MV-4-11 (cell line): ENCODE measurements around the gene SUFU.

Experiments
- DNase-seq: peaks from one replicate; lab custom pipeline; 2025; lab: John Stamatoyannopoulos, UW

SUFU gene

GRCh38 chr10:102503264-102504178, at the start of gene SUFU:
SUFU (plus strand) TSS chr10:102503972; CDS start chr10:102504153, 181 bp downstream.
- DNase-seq, result peak; percentile 98

DNA sequence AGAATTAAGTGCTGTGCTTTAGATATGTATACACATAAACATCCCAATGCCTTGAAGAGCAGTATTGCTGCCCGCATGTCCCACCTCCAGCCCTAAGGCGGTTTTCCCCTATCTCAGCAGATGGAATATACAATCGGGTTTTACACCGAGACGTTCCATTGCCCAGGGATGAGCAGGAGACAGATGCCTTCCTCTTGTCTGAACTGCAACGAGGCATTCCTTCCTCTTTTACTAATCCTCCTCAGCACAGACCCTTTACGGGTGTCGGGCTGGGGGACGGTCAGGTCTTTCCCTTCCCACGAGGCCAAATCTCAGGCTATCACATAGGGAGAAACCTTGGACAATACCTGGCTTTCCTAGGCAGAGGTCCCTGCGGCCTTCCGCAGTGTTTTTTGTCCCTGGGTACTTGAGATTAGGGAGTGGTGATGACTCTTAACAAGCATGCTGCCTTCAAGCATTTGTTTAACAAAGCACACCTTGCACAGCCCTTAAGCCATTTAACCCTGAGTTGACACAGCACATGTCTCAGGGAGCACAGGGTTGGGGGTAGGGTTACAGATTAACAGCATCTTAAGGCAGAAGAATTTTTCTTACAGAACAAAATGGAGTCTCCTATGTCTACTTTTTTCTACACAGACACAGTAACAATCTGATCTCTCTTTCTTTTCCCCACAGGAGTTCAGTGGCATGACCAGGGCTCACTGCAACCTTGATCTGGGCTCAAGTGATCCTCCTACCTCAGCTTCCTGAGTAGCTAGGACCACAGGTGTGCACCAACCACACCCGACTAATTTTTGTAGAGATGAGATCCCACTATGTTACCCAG, 48.9 kb upstream of the SUFU start:
- peak; percentile 54 for DNase-seq

DNA sequence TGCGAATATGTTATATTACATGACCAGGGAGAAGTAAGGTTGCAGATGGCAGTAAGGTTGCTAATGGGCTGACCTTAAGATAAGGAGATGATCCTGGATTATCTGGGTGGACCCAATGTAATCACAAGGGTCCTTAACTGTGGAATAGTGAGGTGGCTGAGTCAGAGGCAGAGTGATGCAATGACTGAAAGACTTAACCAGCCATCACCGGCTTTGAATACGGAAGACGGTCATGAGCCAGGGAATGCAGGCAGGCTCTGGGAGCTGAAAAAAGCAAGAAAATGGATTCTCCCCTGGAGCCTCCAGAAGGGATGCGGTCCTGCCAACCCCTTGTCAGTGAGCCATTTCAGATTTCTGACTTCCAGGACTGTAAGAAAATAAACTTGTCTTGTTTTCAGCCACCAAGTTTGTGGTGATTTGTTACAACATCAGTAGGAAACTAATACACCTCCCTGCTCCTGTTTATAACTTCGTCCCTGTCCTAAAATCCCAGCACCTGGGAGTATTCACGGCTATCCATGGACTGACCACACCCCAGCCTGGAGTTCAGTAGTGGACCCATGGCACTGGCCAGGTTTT, 47.8 kb upstream of the SUFU start:
- DNase-seq, result peak; percentile 70

GRCh38 chr10:102457591-102458150, 46.1 kb upstream of the SUFU start:
- DNase-seq, result no peak

DNA sequence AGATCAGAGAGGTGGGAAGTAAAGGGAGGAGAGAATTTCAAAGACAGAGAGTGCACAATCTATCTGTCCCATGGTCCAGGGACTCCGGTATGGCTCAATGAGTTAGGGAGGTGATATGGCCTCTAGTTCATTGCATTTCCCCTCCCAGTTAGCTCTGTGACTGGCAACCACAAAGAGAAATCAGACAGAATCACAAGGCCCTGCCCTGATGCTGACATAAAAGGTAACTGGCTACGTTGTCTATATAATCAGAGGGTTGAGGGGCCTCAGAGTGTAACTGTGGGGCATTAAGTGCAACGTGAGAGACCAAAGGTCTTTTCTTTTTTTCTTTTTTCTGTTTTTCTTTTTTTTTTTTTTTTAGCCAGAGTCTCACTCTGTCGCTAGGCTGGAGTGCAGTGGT, 45.1 kb upstream of the SUFU start:
- no peak for DNase-seq

DNA sequence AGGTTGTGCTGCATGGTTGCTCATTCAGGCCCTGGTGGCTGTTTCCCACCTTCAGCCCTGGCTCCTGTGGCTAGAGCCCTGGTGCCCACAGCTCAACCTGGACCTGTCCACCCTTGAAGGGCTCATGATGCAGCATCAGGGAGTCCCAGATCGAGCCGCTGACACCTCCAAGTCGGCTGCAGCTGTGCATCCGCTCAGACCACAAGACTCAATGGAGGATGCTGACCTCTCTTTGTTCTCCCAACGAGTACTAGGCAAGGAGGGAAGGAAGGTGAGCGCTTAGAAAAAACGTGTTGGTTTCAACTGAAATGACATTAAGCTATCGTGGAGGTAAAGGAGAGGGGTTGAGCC, 43.0 kb upstream of the SUFU start:
- no peak for DNase-seq

DNA sequence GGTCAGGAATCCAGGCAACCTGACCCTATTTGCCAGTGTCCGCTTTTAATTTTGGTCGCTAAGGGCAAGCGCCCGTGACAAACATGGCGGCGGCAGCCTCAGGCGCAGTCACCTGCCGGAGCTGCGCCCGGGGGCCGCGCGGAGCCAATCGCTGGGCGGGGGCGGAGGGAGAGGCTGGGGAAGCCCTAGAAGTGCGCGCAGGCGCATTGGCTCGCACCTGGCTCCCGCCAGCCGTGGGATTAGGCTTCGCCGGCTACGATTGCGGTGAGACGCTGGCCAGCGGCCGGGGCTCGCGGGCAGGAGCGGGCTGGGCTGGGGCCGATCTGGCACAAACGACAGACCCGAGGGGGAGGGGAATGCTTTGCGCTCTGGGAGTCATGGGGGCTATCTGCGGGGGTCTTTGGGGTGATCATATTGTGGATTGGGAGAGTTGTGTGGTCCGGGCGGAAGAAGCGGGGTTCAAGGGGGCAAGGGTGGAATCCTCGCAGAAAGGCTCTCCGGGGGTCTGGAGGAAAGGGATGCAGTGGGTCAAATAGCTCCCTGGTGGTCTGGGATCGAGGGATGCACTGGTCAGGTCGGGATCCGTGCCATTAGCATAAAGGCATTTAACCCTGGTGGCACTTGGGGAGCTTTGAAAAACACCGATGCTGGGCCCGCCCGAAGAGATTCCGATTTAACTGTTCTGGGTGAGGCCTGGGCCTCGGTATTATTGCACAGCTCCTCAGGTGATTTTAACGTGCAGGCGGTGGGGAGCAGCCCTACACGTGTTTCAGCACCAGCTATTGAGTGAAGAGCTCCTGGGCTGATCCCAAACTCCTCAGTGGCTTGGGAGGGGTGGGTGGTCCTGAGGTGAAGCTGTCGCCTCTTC, 42.4 kb upstream of the SUFU start:
- DNase-seq, result peak; percentile 80

DNA sequence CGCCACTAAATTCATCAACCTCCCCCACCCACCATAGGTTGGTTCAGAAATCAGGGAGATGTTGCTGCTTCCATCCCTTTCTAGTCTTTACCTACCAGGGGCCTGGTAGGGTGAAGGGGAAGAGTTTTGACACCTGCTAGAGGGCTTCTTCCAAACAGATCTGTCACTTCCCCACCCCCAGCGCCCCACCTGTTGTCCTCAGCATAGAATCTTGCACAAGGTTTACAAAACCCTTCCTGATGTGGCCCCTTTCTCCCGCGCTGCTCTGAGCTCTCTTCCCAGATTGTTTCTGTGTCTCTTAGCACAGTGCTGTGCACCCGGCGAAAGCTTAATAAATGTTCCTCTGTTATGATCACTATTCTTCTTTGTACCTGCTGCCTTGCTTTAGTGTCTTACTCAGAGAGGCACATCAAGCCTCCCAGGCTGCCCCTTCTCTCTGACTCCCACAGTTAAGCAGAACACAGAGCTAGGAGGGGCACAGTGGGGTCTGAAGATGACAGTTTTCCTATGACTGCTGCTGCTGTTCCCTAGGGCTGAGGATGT, 41.2 kb upstream of the SUFU start:
- no peak for DNase-seq

GRCh38 chr10:102463983-102464382, 39.8 kb upstream of the SUFU start:
- no peak for DNase-seq

- DNase-seq, result no peak
Measured at GRCh38 chr10:102465466-102465865, 38.3 kb upstream of the SUFU start.

- no peak for DNase-seq
Measured at GRCh38 chr10:102467318-102467717, 36.5 kb upstream of the SUFU start.

DNA sequence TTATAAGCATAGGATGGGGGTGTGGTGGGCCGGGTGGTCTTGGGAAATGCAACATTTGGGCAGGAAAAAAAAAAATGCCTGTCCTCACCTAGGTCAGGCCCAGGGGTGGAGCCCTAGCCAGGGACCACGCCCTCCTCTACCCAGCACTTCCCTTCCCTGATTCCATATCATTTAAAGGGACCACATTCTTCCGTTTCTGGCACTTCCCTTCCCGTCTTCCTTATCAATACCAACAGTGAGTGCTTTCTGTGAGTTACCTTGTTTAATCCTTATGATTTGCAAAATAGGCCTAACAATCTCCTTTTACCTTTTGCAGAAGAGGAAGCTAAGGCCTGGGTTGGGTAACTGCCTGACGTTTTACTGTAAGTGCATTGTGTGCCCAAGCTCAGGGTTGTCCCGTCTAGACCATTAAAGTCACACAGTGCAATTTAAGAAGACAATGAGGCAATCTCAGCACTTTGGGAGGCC, 35.8 kb upstream of the SUFU start:
- peak; percentile 70 for DNase-seq

DNA sequence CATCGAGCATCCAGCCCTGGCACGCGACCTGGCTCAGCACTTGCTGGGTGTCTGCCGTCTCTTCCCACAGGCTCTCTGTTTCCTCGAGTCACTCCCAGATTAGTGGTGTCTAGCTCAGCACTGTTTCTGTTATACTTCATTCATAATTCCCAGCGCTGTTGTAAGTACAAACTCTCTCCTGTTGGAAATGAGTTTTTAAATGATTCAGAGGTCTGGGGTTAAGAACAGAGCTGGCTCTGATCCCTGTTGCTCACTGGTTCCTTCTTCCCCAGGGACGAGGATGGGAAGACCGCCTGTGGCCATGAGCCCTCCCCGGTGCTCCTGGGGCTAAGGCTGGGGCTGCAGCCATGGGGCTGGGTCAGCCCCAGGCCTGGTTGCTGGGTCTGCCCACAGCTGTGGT, 35.1 kb upstream of the SUFU start:
- no peak for DNase-seq

DNA sequence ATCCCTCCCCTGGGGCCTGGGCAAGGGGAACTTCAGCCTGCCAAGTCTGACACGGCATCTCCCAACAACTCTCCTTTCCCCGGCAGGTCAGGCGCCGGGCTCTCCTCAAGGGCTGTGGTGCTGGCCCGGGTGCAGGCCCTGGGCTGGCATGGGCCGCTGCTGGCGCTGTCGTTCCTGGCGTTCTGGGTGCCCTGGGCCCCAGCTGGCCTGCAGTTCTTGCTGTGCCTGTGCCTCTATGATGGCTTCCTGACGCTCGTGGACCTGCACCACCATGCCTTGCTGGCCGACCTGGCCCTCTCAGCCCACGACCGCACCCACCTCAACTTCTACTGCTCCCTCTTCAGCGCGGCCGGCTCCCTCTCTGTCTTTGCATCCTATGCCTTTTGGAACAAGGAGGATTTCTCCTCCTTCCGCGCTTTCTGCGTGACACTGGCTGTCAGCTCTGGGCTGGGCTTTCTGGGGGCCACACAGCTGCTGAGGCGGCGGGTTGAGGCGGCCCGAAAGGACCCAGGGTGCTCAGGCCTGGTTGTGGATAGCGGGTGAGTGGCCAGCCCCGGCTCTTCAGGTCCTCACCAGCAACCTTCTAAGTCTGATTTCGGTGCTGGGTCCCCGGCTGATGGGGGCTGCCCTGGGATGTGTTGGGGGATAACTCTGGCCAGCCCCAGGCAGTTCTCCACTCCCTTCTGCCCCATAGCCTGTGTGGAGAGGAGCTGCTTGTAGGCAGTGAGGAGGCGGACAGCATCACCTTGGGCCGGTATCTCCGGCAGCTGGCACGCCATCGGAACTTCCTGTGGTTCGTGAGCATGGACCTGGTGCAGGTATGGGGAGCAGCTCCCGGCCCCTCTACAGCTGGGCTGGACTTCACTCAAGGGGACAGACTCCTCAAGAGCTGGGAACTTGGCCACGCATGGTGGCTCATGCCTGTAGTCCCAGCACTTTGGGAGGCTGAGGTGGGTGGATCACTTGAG, 32.9 kb upstream of the SUFU start:
- no peak for DNase-seq

GRCh38 chr10:102473445-102474331, 30.1 kb upstream of the SUFU start:
- DNase-seq, result no peak

DNA sequence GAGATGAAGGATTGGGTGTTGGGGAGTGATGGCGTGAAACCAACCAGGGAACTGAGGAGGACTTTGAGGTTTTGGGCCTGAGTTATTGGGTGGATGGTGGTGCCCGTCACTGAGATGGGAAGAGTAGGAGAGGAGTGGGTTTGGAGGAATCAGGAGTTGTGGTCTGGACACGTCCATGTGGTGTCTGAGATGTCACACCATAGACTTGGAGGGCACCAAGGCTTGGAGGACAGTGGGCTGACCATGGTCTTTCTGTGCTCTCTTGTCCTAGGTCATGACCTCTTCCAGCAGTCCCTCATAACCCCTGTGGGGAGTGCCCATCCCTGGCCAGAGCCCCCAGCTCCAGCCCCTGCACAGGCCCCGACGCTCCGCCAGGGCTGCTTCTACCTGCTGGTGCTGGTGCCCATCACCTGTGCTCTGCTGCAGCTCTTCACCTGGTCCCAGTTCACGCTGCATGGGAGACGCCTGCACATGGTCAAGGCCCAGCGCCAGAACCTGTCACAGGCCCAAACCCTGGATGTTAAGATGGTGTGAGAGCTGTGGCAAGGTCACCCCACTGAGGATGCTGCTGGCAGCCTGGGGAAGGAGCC, 28.2 kb upstream of the SUFU start:
- DNase-seq, result no peak

- no peak for DNase-seq
Measured at GRCh38 chr10:102476466-102477141, 27.2 kb upstream of the SUFU start.

- no peak for DNase-seq
Measured at GRCh38 chr10:102479651-102480050, 24.1 kb upstream of the SUFU start.
